ENCODE measurements around the gene KRTAP10-2.

The KRTAP10-2 gene

DNA sequence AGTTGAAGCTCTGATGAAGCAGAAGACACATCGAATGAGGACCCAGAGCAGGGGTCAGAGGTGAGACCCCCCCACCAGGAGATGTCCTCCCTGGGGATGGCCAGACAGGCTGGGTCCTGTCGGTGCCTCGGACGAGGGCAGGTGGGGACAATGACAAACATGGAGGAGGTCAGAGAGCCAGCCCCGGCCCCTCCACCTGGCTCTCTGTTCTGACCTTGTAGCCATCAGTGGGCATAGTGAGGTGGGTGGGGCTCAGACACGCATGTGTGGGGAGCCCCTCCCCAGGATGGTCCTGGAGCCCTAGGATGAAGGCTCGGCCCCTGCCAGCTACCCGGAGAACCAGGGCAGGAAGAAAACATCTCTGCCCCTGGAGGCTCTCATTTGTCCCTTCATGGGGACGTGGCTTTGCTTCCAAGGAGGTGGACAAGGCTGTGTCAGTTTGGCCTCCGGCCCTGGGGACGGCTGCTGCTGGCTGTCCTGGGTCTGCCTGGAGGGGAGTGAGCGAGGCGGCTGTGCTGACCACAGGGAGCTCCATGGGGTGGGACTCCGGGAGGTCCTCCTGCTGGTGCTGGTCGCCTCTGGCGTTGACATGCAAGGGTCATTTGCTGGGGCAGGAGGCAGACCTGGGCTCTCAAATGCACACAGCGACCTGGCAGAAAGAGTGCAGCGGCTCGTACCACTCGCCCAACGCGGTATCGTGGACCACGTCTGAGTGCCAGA is 38.4 kb upstream of the KRTAP10-2 start:
- DNase-seq (ENCODE audit: low spot score) = no peak
- in situ Hi-C loops (cut with MboI; ENCODE audit: low pct_unique_long_range_greater_than_20kb, low sequenced_read_pairs, unreplicated experiment) = no loop called here
- TF ChIP-seq, protein P1, sequence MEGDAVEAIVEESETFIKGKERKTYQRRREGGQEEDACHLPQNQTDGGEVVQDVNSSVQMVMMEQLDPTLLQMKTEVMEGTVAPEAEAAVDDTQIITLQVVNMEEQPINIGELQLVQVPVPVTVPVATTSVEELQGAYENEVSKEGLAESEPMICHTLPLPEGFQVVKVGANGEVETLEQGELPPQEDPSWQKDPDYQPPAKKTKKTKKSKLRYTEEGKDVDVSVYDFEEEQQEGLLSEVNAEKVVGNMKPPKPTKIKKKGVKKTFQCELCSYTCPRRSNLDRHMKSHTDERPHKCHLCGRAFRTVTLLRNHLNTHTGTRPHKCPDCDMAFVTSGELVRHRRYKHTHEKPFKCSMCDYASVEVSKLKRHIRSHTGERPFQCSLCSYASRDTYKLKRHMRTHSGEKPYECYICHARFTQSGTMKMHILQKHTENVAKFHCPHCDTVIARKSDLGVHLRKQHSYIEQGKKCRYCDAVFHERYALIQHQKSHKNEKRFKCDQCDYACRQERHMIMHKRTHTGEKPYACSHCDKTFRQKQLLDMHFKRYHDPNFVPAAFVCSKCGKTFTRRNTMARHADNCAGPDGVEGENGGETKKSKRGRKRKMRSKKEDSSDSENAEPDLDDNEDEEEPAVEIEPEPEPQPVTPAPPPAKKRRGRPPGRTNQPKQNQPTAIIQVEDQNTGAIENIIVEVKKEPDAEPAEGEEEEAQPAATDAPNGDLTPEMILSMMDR (IDR thresholded peaks at IDR 0.05; ENCODE audit: extremely low read depth, insufficient read depth, missing control alignments) = no peak

DNA sequence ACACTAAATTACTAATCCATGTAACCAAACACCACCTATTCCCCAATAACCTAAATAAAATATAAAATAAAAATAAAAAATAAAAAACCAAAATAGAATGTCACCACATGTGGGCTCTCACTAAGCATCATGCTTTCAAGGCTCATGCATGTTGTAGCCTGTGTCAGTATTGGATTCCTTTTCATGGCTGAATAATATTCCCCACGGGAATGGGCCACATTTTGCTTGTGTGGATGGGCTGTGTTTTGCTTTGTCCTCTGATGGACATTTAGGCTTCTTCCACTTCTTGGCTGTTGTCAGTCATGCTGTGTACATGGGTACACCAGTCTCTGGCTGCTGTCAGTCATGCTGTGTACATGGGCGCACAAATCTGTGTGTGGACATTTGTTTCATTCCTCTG is 37.8 kb upstream of the KRTAP10-2 start:
- TF ChIP-seq, protein P1 (IDR thresholded peaks at IDR 0.05; ENCODE audit: extremely low read depth, insufficient read depth, missing control alignments) = no peak
- in situ Hi-C loops (cut with MboI; ENCODE audit: low pct_unique_long_range_greater_than_20kb, low sequenced_read_pairs, unreplicated experiment) = no loop called here
- no peak for DNase-seq (ENCODE audit: low spot score)

DNA sequence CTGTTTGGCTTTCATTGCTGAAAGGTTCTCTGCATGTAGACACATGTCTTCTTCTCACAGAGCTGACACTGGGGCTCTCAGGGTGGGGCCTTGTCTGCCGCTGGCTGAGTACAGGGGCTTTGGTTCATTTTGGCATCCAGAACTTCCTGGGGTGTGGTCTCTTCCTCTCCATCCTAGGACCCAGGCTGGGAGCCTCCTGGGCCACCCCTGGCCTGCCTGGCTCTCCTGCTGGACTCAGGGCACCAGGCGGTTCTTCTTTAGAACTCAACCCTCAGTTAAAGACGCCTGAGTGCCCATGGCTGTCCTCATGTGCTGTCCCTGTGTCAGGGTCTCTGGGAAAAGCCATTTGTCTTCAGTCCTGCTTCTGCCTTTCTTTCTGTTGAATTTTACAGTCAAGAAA is 34.6 kb upstream of the KRTAP10-2 start:
- in situ Hi-C loops (cut with MboI; ENCODE audit: low pct_unique_long_range_greater_than_20kb, low sequenced_read_pairs, unreplicated experiment) = no loop called here
- TF ChIP-seq, protein P1 (IDR thresholded peaks at IDR 0.05; ENCODE audit: extremely low read depth, insufficient read depth, missing control alignments) = no peak
- DNase-seq (ENCODE audit: low spot score) = no peak

DNA sequence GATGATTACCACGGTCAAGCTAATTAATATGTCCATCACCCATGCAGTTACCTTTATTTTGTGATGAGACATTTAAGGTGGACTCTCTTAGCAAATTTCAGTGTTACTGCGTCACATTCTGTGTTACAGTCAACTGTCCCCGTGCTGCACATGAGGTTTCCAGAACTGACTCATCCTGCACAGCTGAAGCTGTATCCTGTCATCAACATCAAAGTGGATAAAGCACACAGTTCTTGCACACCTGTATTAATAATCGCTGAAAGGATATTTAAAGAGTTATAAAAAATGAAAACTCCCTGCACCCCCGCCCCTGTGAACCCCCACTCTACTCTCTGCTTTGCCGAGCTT is 32.5 kb upstream of the KRTAP10-2 start:
- in situ Hi-C loops (cut with MboI; ENCODE audit: low pct_unique_long_range_greater_than_20kb, low sequenced_read_pairs, unreplicated experiment) = no loop called here
- TF ChIP-seq, protein P1 (IDR thresholded peaks at IDR 0.05; ENCODE audit: extremely low read depth, insufficient read depth, missing control alignments) = no peak
- no peak for DNase-seq (ENCODE audit: low spot score)

DNA sequence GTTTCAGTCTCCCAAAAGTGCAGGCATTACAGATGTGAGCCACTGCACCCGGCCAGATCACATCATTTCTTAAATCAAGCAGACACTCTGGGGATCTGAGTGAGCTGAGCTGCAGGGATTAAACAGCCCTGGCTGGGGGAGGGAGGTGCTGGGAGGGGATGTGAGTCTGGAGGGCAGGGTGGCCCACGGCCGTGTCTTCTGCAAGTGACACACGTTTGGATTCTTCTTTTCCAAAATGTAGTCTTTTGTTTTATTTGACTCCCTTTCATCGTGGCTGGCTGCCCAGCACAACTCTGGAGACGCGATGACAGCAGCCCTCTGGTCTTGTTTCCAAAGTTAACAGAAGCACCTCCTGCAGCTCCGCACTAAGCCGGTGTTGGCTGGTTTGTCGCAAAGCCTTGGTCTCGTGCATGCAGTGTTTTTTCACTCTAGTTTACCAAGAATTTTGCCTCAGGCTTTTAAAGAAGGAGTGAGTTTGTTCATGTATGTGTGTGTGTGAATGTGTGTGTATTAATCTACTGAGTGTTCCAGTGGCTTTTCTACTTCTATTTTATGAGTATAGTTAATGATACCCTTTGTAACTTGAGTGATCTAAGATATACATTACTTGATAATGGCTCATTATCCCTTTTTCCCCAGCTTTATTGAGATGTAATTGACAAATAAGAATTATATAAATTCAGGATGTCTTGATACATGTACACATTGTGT is 31.9 kb upstream of the KRTAP10-2 start:
- DNase-seq (ENCODE audit: low spot score) = no peak
- in situ Hi-C loops (cut with MboI; ENCODE audit: low pct_unique_long_range_greater_than_20kb, low sequenced_read_pairs, unreplicated experiment) = no loop called here
- TF ChIP-seq, protein P1 (IDR thresholded peaks at IDR 0.05; ENCODE audit: extremely low read depth, insufficient read depth, missing control alignments) = no peak

DNA sequence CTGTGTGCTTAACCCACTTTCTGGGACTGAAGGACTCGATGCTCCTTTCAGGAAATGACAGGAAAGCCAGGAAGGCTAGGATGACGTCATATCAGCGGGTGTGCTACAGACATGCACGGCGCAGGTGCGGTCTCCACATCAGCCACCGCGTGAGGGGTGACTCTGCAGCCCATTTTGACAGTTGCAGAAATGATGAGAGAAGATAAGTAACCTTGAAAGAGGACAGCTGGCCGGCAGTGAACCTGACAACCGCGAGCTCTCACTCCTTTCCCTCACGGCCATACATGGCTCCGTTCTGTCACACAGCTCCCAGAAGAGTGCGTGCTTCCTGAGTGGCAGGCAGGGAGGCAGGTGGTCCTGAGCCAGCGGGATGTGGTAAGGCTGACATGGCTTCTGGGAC is 30.8 kb upstream of the KRTAP10-2 start:
- TF ChIP-seq, protein P1 (IDR thresholded peaks at IDR 0.05; ENCODE audit: extremely low read depth, insufficient read depth, missing control alignments) = no peak
- in situ Hi-C loops (cut with MboI; ENCODE audit: low pct_unique_long_range_greater_than_20kb, low sequenced_read_pairs, unreplicated experiment) = no loop called here
- no peak for DNase-seq (ENCODE audit: low spot score)

Data from GM13977 (cell line).